SH-SY5Y (cell line): ENCODE measurements around the gene PVALEF.

Experiments
- GATA2 ChIP-seq: IDR thresholded peaks from 2 replicates; pipeline ENCODE4 v1.6.1; 2011; ENCODE audit warnings: mild to moderate bottlenecking, low read depth, low read length
- GATA3 ChIP-seq: IDR thresholded peaks from 2 replicates; pipeline ENCODE4 v1.6.1; 2011; ENCODE audit warnings: low read depth, mild to moderate bottlenecking, low read length, moderate library complexity

DNA sequence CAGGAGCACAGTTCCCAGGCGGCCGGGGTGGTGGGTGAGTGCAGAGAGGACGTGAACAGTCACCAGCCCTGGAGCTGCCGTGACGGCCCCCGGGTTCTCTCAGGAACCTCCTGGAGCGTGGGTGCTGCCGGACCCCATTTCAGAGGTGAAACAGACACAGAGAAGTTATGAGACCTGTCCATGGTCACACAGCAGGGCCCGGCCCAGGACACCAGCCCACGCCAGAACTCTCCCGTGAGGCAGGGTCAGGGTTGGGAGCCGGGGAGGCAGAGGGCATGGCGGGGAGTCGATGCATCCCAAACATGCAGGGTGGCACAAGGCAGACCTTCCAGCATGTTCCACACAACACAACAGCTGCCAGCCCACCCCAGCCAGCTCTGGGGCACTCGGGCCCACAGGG, 3.8 kb upstream of the PVALEF start:
- TF ChIP-seq GATA2 (no peak), GATA3 (no peak)
